ENCODE measurements around the gene TRAF6.
"Not testable (repeated sequence)": the region's sequence is repeated elsewhere in the genome, so short reads cannot be mapped to it uniquely, and the experiment has no call there.

Gene TRAF6

GRCh38 chr11:36485298-36486002 is 24.6 kb downstream of the TRAF6 start:
- TF ChIP-seq CTCF (IDR thresholded peaks at IDR 0.05; ENCODE audit: low read depth, low read length, missing control alignments), result no peak
- no peak for DNase-seq (ENCODE audit: low read depth)
- no peak overlapping the region for H3K4me3 ChIP-seq (ENCODE audit: low read depth, low read length)
- in situ Hi-C loops (cut with HindIII; ENCODE audit: low sequenced_read_pairs), result no loop called here

GRCh38 chr11:36483042-36483441 is 27.0 kb downstream of the TRAF6 start:
- H3K4me3 ChIP-seq (ENCODE audit: low read depth, low read length); in situ Hi-C loops (cut with HindIII; ENCODE audit: low sequenced_read_pairs); DNase-seq (ENCODE audit: low read depth): not testable (repeated sequence)

- TF ChIP-seq CTCF (IDR thresholded peaks at IDR 0.05; ENCODE audit: low read depth, low read length, missing control alignments), result no peak
These were observed 29.2 kb downstream of the TRAF6 start for GRCh38 chr11:36480833-36481232.

GRCh38 chr11:36478700-36479329 is 31.3 kb downstream of the TRAF6 start:
- in situ Hi-C loops (cut with HindIII; ENCODE audit: low sequenced_read_pairs), result no loop called here
- no peak overlapping the region for H3K4me3 ChIP-seq (ENCODE audit: low read depth, low read length)
- DNase-seq (ENCODE audit: low read depth), result no peak
- TF ChIP-seq CTCF (IDR thresholded peaks at IDR 0.05; ENCODE audit: low read depth, low read length, missing control alignments), result peak; percentile 73

More at GRCh38 chr11:36480833-36481232, 29.2 kb downstream of the TRAF6 start:
- DNase-seq (ENCODE audit: low read depth), result no peak
- in situ Hi-C loops (cut with HindIII; ENCODE audit: low sequenced_read_pairs), result no loop called here
- no peak overlapping the region for H3K4me3 ChIP-seq (ENCODE audit: low read depth, low read length)

GRCh38 chr11:36475192-36475591 is 34.9 kb downstream of the TRAF6 start:
- H3K4me3 ChIP-seq (ENCODE audit: low read depth, low read length), result no peak overlapping the region
- in situ Hi-C loops (cut with HindIII; ENCODE audit: low sequenced_read_pairs), result no loop called here
- DNase-seq (ENCODE audit: low read depth), result no peak
- TF ChIP-seq CTCF (IDR thresholded peaks at IDR 0.05; ENCODE audit: low read depth, low read length, missing control alignments), result no peak

GRCh38 chr11:36471577-36471976 is 38.5 kb downstream of the TRAF6 start:
- in situ Hi-C loops (cut with HindIII; ENCODE audit: low sequenced_read_pairs), result loop anchor here (5.0 to 25.0 kb wide), 2 partner anchors 174 to 659 kb away; partner anchors contain the start of gene PRR5L
- DNase-seq (ENCODE audit: low read depth), result no peak
- TF ChIP-seq CTCF (IDR thresholded peaks at IDR 0.05; ENCODE audit: low read depth, low read length, missing control alignments), result no peak
- H3K4me3 ChIP-seq (ENCODE audit: low read depth, low read length), result no peak overlapping the region

Measured in astrocyte of the cerebellum (primary cell).